HCT116 (cell line): Measurements from ENCODE around the gene HHAT. TPM values are rescaled to one million over a fixed set of nuclear protein-coding genes. Genes with fewer than 3 reads are reported as not detected.

Source experiments
- ATAC-seq: fragments of 200-7000 bp; cut with Tn5 transposase; 2 replicates; pipeline ENCODE4 v1.9.1; 2020; ENCODE audit warnings: mild to moderate bottlenecking, moderate library complexity
- BruUV-seq: library from RNA; stranded (reverse); fragments of 400-500 nt; replicated peaks from 2 replicates; lab custom pipeline; 2021; lab: Mats Ljungman, UMichigan
- CTCF ChIA-PET: fragments of 300-600 bp; sonication (Branson Sonifier 250); formaldehyde crosslinking; loops from one replicate; lab custom pipeline; 2021; ENCODE audit warnings: antibody characterized with exemption; lab: Charles Lee
- POLR2A ChIA-PET: fragments of 300-600, 350-600 bp; sonication (Branson Sonifier 250); formaldehyde crosslinking; loops from one replicate; lab custom pipeline; 2021; ENCODE audit warnings: antibody characterized with exemption; lab: Charles Lee
- RAD21 ChIA-PET, 2 experiments: fragments of 300-600 bp; sonication (Branson Sonifier 250); formaldehyde crosslinking; loops; one replicate each; lab custom pipeline; 2023; ENCODE audit warnings: low total read pairs in 2 of 2; ENCODE audit not compliant: uncharacterized antibody in 2 of 2, unreplicated experiment in 2 of 2, low non-redundant PET in 1 of 2; lab: Charles Lee
- DNase-seq: peaks from one replicate; pipeline ENCODE4 v3.0.0-alpha.2; 2010; ENCODE audit warnings: low read depth, low spot score
- H2AFZ ChIP-seq: fragments of 200-600 bp; shearing (Covaris generic), sonication (generic); 2 replicates; pipeline ENCODE4 v1.6.1; 2017; ENCODE audit warnings: low read depth, mixed run types, mixed read lengths, antibody characterized with exemption, low read length; ENCODE audit not compliant: poor library complexity, severe bottlenecking
- H3K27ac ChIP-seq: 2 replicates; pipeline ENCODE4 v1.5.1; 2012; ENCODE audit warnings: low read depth, low read length
- H3K27me3 ChIP-seq: fragments of 200-600 bp; sonication (generic); 2 replicates; pipeline ENCODE4 v1.6.1; 2016; ENCODE audit warnings: mixed run types, low read length, mixed read lengths; ENCODE audit not compliant: insufficient read depth
- H3K36me3 ChIP-seq, 2 experiments: fragments of 200-500 bp in 1 of 2; fragments of 200-600 bp in 1 of 2; sonication (Bioruptor generic) in 1 of 2; sonication (generic) in 1 of 2; 2 replicates each; pipeline versions ENCODE4 v1.5.1 to v1.6.1; 2014 to 2016; ENCODE audit warnings: low read length in 2 of 2, inconsistent platforms in 1 of 2, mixed read lengths in 1 of 2, mixed run types in 1 of 2; ENCODE audit not compliant: insufficient read depth in 2 of 2, control insufficient read depth in 1 of 2
- H3K4me1 ChIP-seq, 2 experiments: fragments of 200-600 bp in 1 of 2; sonication (generic) in 1 of 2; 2 replicates each; pipeline versions ENCODE4 v1.5.1 to v1.6.1; 2012 to 2017; ENCODE audit warnings: low read length in 2 of 2, inconsistent platforms in 1 of 2, mild to moderate bottlenecking in 1 of 2, mixed read lengths in 1 of 2, mixed run types in 1 of 2, moderate library complexity in 1 of 2; ENCODE audit not compliant: insufficient read depth in 2 of 2, control insufficient read depth in 1 of 2
- H3K4me2 ChIP-seq: fragments of 200-600 bp; sonication (generic); 2 replicates; pipeline ENCODE4 v1.6.1; 2017; ENCODE audit warnings: mixed run types, low read length, mixed read lengths
- H3K4me3 ChIP-seq, 2 experiments: fragments of 200-600 bp in 1 of 2; sonication (generic) in 1 of 2; replicated peaks in 1 of 2; 2 replicates each; pipeline ENCODE4 v1.5.1; 2011 to 2016; ENCODE audit warnings: low read length in 2 of 2, control low read depth in 1 of 2, low read depth in 1 of 2, mild to moderate bottlenecking in 1 of 2, mixed read lengths in 1 of 2, mixed run types in 1 of 2
- H3K79me2 ChIP-seq: fragments of 200-600 bp; sonication (generic); 2 replicates; pipeline ENCODE4 v1.6.1; 2017; ENCODE audit warnings: mild to moderate bottlenecking, mixed run types, low read length, moderate library complexity, mixed read lengths; ENCODE audit not compliant: insufficient read depth
- H3K9ac ChIP-seq: fragments of 200-600 bp; sonication (generic); 2 replicates; pipeline ENCODE4 v1.6.1; 2016; ENCODE audit warnings: low read length, mixed read lengths
- H3K9me2 ChIP-seq: fragments of 200-600 bp; sonication (generic), shearing (Covaris generic); 2 replicates; pipeline ENCODE4 v1.6.1; 2017; ENCODE audit warnings: mixed run types, mild to moderate bottlenecking, moderate library complexity; ENCODE audit not compliant: insufficient read depth
- H3K9me3 ChIP-seq, 2 experiments: fragments of 200-500 bp in 1 of 2; fragments of 200-600 bp in 1 of 2; sonication (Bioruptor generic) in 1 of 2; sonication (generic) in 1 of 2; 2 replicates each; pipeline ENCODE4 v1.6.1; 2014 to 2017; ENCODE audit warnings: low read length in 2 of 2, mixed read lengths in 2 of 2, inconsistent platforms in 1 of 2, low read depth in 1 of 2, mild to moderate bottlenecking in 1 of 2, mixed run types in 1 of 2, moderate library complexity in 1 of 2; ENCODE audit not compliant: control insufficient read depth in 1 of 2, insufficient read depth in 1 of 2
- H4K20me1 ChIP-seq: fragments of 200-600 bp; sonication (generic), shearing (Covaris generic); 2 replicates; pipeline ENCODE4 v1.6.1; 2017; ENCODE audit warnings: mixed run types, mild to moderate bottlenecking, moderate library complexity; ENCODE audit not compliant: insufficient read depth
- CTCF ChIP-seq, 3 experiments: fragments of 200-600 bp in 1 of 3; sonication (generic) in 1 of 3; IDR thresholded peaks in 2 of 3; conservative IDR thresholded peaks in 1 of 3; 2 replicates each; pipeline ENCODE4 v1.5.1; 2012 to 2017; ENCODE audit warnings: low read depth in 2 of 3, low read length in 2 of 3, antibody characterized with exemption in 1 of 3, borderline replicate concordance in 1 of 3, control low read depth in 1 of 3, mild to moderate bottlenecking in 1 of 3, mixed read lengths in 1 of 3, mixed run types in 1 of 3, moderate library complexity in 1 of 3; ENCODE audit not compliant: insufficient read depth in 1 of 3
- EGR1 ChIP-seq: IDR thresholded peaks from 2 replicates; pipeline ENCODE4 v1.6.1; 2012; ENCODE audit warnings: low read depth
- ELF1 ChIP-seq: IDR thresholded peaks from 2 replicates; pipeline ENCODE4 v1.6.1; 2012; ENCODE audit warnings: low read depth, borderline replicate concordance
- EZH2 ChIP-seq: fragments of 200-600 bp; sonication (generic); IDR thresholded peaks from 2 replicates; pipeline ENCODE4 v1.6.1; 2017; ENCODE audit warnings: antibody characterized with exemption, mixed run types
- FOSL1 ChIP-seq: IDR thresholded peaks from 2 replicates; pipeline ENCODE4 v1.6.1; 2012; ENCODE audit warnings: low read depth
- JUND ChIP-seq: IDR thresholded peaks from 2 replicates; pipeline ENCODE4 v1.6.1; 2012
- POLR2A ChIP-seq: IDR thresholded peaks from 2 replicates; pipeline ENCODE4 v1.7.0; 2011; ENCODE audit warnings: borderline replicate concordance; ENCODE audit not compliant: insufficient read depth, insufficient read length; ENCODE audit errors: extremely low read depth
- POLR2AphosphoS5 ChIP-seq: IDR thresholded peaks from 2 replicates; pipeline ENCODE4 v1.6.1; 2011; ENCODE audit warnings: mild to moderate bottlenecking, low read depth, low read length, moderate library complexity
- SIN3A ChIP-seq: IDR thresholded peaks from 2 replicates; pipeline ENCODE4 v1.6.1; 2012; ENCODE audit warnings: low read depth
- SP1 ChIP-seq: IDR thresholded peaks from 2 replicates; pipeline ENCODE4 v1.6.1; 2012; ENCODE audit warnings: low read depth
- TCF7L2 ChIP-seq: IDR thresholded peaks from 2 replicates; pipeline ENCODE4 v1.7.0; 2011; ENCODE audit warnings: borderline replicate concordance, inconsistent platforms; ENCODE audit not compliant: insufficient read depth, insufficient read length; ENCODE audit errors: extremely low read depth
- YY1 ChIP-seq: IDR thresholded peaks from 2 replicates; pipeline ENCODE4 v1.6.1; 2011; ENCODE audit warnings: low read length, low read depth, moderate library complexity, mild to moderate bottlenecking; ENCODE audit not compliant: insufficient replicate concordance; ENCODE audit errors: extremely low read depth
- ZFX ChIP-seq: fragments of 450-650 bp; IDR thresholded peaks from 2 replicates; pipeline ENCODE4 v1.6.1; 2017
- intact Hi-C: fragments of 100-400 bp; cut with micrococcal nuclease; formaldehyde crosslinking; loops from 2 replicates; pipeline ENCODE4 v1.10.0; 2022
- total RNA-seq: library from RNA; stranded (reverse); gene quantifications from one replicate; pipeline ENCODE4 v1.2.1, GENCODE V29; 2021; ENCODE audit not compliant: unreplicated experiment
- TF ChIP-seq, protein P1 (sequence below): IDR thresholded peaks from 2 replicates; pipeline ENCODE4 v1.6.1; 2012
- TF ChIP-seq, protein P2 (sequence below): IDR thresholded peaks from 2 replicates; pipeline ENCODE4 v1.6.1; 2012
- TF ChIP-seq, protein P3 (sequence below): IDR thresholded peaks from 2 replicates; pipeline ENCODE4 v1.6.1; 2011; ENCODE audit warnings: mild to moderate bottlenecking, low read length, moderate library complexity; ENCODE audit not compliant: insufficient replicate concordance; ENCODE audit errors: extremely low read depth

The HHAT gene
- total RNA-seq, 1 experiment from 2014 or later, result 2.7 TPM

- H3K4me2 ChIP-seq, result no peak overlapping the region
- H3K36me3 ChIP-seq, result no peaks in the 10 kb centered on the region
- DNase-seq (no peak), ATAC-seq (no peak)
- ChIA-PET CTCF (no interaction called here), RAD21 (no interaction called here), POLR2A (no interaction called here)
- BruUV-seq, result no TSS peak
- H3K27ac ChIP-seq, result no peak overlapping the region
- no peak overlapping the region for H3K9ac ChIP-seq
- H3K79me2 ChIP-seq, result no peaks in the 10 kb centered on the region
- no peaks in the 10 kb centered on the region for H3K9me2 ChIP-seq
- H3K4me1 ChIP-seq, result no peaks in the 10 kb centered on the region
- intact Hi-C loops, result no loop called here
- H3K27me3 ChIP-seq, result peaks cover 5% of the 10 kb centered on the region
- no peak overlapping the region for H2AFZ ChIP-seq
- no peaks in the 10 kb centered on the region for H4K20me1 ChIP-seq
- no peak overlapping the region for H3K4me3 ChIP-seq
- no peaks in the 10 kb centered on the region for H3K9me3 ChIP-seq
- TF ChIP-seq, protein P1, sequence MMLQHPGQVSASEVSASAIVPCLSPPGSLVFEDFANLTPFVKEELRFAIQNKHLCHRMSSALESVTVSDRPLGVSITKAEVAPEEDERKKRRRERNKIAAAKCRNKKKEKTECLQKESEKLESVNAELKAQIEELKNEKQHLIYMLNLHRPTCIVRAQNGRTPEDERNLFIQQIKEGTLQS, result no peak
- TF ChIP-seq ELF1 (no peak), FOSL1 (no peak), TCF7L2 (no peak), EZH2 (no peak), JUND (no peak), SP1 (no peak), SIN3A (no peak), EGR1 (no peak), ZFX (no peak), CTCF (IDR thresholded peaks at IDR 0.05 in 2 of 3, conservative IDR thresholded peaks at IDR 0.05 in 1 of 3; ENCODE audit: borderline replicate concordance in 1 of 3, insufficient read depth in 1 of 3, low read depth in 2 of 3, low read length in 2 of 3) (no peak), YY1 (no peak), POLR2A (no peak), POLR2AphosphoS5 (no peak)
- TF ChIP-seq, protein P2, sequence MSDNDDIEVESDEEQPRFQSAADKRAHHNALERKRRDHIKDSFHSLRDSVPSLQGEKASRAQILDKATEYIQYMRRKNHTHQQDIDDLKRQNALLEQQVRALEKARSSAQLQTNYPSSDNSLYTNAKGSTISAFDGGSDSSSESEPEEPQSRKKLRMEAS, result no peak
- TF ChIP-seq, protein P3, sequence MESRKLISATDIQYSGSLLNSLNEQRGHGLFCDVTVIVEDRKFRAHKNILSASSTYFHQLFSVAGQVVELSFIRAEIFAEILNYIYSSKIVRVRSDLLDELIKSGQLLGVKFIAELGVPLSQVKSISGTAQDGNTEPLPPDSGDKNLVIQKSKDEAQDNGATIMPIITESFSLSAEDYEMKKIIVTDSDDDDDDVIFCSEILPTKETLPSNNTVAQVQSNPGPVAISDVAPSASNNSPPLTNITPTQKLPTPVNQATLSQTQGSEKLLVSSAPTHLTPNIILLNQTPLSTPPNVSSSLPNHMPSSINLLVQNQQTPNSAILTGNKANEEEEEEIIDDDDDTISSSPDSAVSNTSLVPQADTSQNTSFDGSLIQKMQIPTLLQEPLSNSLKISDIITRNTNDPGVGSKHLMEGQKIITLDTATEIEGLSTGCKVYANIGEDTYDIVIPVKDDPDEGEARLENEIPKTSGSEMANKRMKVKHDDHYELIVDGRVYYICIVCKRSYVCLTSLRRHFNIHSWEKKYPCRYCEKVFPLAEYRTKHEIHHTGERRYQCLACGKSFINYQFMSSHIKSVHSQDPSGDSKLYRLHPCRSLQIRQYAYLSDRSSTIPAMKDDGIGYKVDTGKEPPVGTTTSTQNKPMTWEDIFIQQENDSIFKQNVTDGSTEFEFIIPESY, result no peak
These were observed 360.0 kb downstream of the HHAT start for GRCh38 chr1:210688512-210689234.
